Activated CD8-positive, alpha-beta T cell treated with anti-CD3 and anti-CD28 coated beads, Interleukin-2, amount 10 ng/mL, durations not matched to agents 7 days and 5 days (primary cell): ENCODE data around the gene LRIG3. TPM values are rescaled to one million over a fixed set of nuclear protein-coding genes. Genes with fewer than 3 reads are reported as not detected.
"Not testable (repeated sequence)": the region's sequence is repeated elsewhere in the genome, so short reads cannot be mapped to it uniquely, and the experiment has no call there.

Experiments
- ATAC-seq: fragments of 150-1000 bp; cut with Tn5 transposase; one replicate; pipeline ENCODE4 v1.10.0; 2021; ENCODE audit warnings: moderate library complexity
- CTCF ChIA-PET: fragments of 350-600 bp; sonication (Branson Sonifier 250); formaldehyde crosslinking; loops from one replicate; lab custom pipeline; 2021; ENCODE audit warnings: antibody characterized with exemption; lab: Charles Lee
- POLR2A ChIA-PET: fragments of 350-600 bp; sonication (Branson Sonifier 250); formaldehyde crosslinking; loops from one replicate; lab custom pipeline; 2021; ENCODE audit warnings: antibody characterized with exemption; lab: Charles Lee
- DNase-seq: peaks from one replicate; pipeline ENCODE4 v3.0.0-alpha.2; 2020
- H3K27ac Mint-ChIP-seq: one replicate; pipeline ENCODE4 v1.8.0; 2021; ENCODE audit warnings: mild to moderate bottlenecking, mixed read lengths
- H3K27me3 Mint-ChIP-seq: one replicate; pipeline ENCODE4 v1.8.0; 2021; ENCODE audit warnings: low read depth, mixed read lengths
- H3K36me3 Mint-ChIP-seq: one replicate; pipeline ENCODE4 v1.8.0; 2021; ENCODE audit warnings: low read depth, mixed read lengths
- H3K4me1 Mint-ChIP-seq: one replicate; pipeline ENCODE4 v1.8.0; 2021; ENCODE audit warnings: low read depth, mixed read lengths
- H3K4me3 Mint-ChIP-seq: one replicate; pipeline ENCODE4 v1.8.0; 2021; ENCODE audit warnings: mild to moderate bottlenecking, mixed read lengths
- H3K9me3 Mint-ChIP-seq: one replicate; pipeline ENCODE4 v1.8.0; 2022; ENCODE audit warnings: mixed read lengths; ENCODE audit not compliant: insufficient read depth
- total RNA-seq, 2 experiments: library from RNA; stranded (reverse); gene quantifications; one replicate each; pipeline ENCODE4 v1.2.3, GENCODE V29; 2021

LRIG3 gene
- total RNA-seq, 2 experiments from 2014 or later, result not detected

- H3K4me3 Mint-ChIP-seq, result no peak overlapping the region
- no peaks in the 10 kb centered on the region for H3K4me1 Mint-ChIP-seq
- CTCF ChIA-PET, result no interaction called here
- ATAC-seq (no peak), DNase-seq (no peak)
- H3K36me3 Mint-ChIP-seq, result no peaks in the 10 kb centered on the region
- H3K27me3 Mint-ChIP-seq, result no peaks in the 10 kb centered on the region
- H3K27ac Mint-ChIP-seq, result no peak overlapping the region
- POLR2A ChIA-PET, result no interaction called here
- H3K9me3 Mint-ChIP-seq, result peaks cover 5% of the 10 kb centered on the region
These were observed 30.4 kb upstream of the LRIG3 start for GRCh38 chr12:58950739-58951100.

GRCh38 chr12:58949954-58950738 lies 29.8 kb upstream of the LRIG3 start:
- H3K4me3 Mint-ChIP-seq, H3K36me3 Mint-ChIP-seq, ATAC-seq, H3K27me3 Mint-ChIP-seq, H3K27ac Mint-ChIP-seq, H3K9me3 Mint-ChIP-seq, DNase-seq, H3K4me1 Mint-ChIP-seq, POLR2A ChIA-PET, CTCF ChIA-PET: not testable (repeated sequence)

- H3K27ac Mint-ChIP-seq, result no peak overlapping the region
- ChIA-PET POLR2A (no interaction called here), CTCF (no interaction called here)
- H3K4me1 Mint-ChIP-seq, result no peaks in the 10 kb centered on the region
- no peaks in the 10 kb centered on the region for H3K36me3 Mint-ChIP-seq
- DNase-seq (no peak), ATAC-seq (no peak)
- H3K27me3 Mint-ChIP-seq, result no peaks in the 10 kb centered on the region
- H3K4me3 Mint-ChIP-seq, result no peak overlapping the region
- no peaks in the 10 kb centered on the region for H3K9me3 Mint-ChIP-seq
These were observed 22.8 kb upstream of the LRIG3 start for GRCh38 chr12:58943079-58943478.

- no peaks in the 10 kb centered on the region for H3K36me3 Mint-ChIP-seq
- no peaks in the 10 kb centered on the region for H3K4me1 Mint-ChIP-seq
- H3K4me3 Mint-ChIP-seq, result no peak overlapping the region
- ATAC-seq (no peak), DNase-seq (no peak)
- POLR2A ChIA-PET, result no interaction called here
- no peaks in the 10 kb centered on the region for H3K9me3 Mint-ChIP-seq
- H3K27ac Mint-ChIP-seq, result no peak overlapping the region
- no peaks in the 10 kb centered on the region for H3K27me3 Mint-ChIP-seq
- CTCF ChIA-PET, result no interaction called here
These were observed 22.0 kb upstream of the LRIG3 start for GRCh38 chr12:58942345-58942744.

GRCh38 chr12:58939399-58940100 lies 19.2 kb upstream of the LRIG3 start:
- no peaks in the 10 kb centered on the region for H3K36me3 Mint-ChIP-seq

GRCh38 chr12:58938440-58938839 lies 18.1 kb upstream of the LRIG3 start:
- ChIA-PET POLR2A (no interaction called here), CTCF (no interaction called here)
- H3K36me3 Mint-ChIP-seq, result no peaks in the 10 kb centered on the region
- H3K9me3 Mint-ChIP-seq, result no peaks in the 10 kb centered on the region
- DNase-seq (no peak), ATAC-seq (no peak)
- H3K4me1 Mint-ChIP-seq, result no peaks in the 10 kb centered on the region
- no peak overlapping the region for H3K27ac Mint-ChIP-seq
- no peak overlapping the region for H3K4me3 Mint-ChIP-seq
- no peaks in the 10 kb centered on the region for H3K27me3 Mint-ChIP-seq

More at GRCh38 chr12:58939399-58940100, 19.2 kb upstream of the LRIG3 start:
- CTCF ChIA-PET, result no interaction called here
- Mint-ChIP-seq H3K9me3 (no peaks in the 10 kb centered on the region), H3K27me3 (no peaks in the 10 kb centered on the region), H3K4me3 (no peak overlapping the region), H3K4me1 (no peaks in the 10 kb centered on the region), H3K27ac (no peak overlapping the region)
- POLR2A ChIA-PET, result no interaction called here
- no peak for ATAC-seq
- DNase-seq, result no peak

- Mint-ChIP-seq H3K4me1 (no peaks in the 10 kb centered on the region), H3K27me3 (no peaks in the 10 kb centered on the region), H3K36me3 (no peaks in the 10 kb centered on the region), H3K9me3 (no peaks in the 10 kb centered on the region), H3K4me3 (no peak overlapping the region), H3K27ac (no peak overlapping the region)
- ATAC-seq, result no peak
- POLR2A ChIA-PET, result no interaction called here
- CTCF ChIA-PET, result no interaction called here
- no peak for DNase-seq
These were observed 14.2 kb upstream of the LRIG3 start for GRCh38 chr12:58934528-58934927.

- POLR2A ChIA-PET, result interaction anchor here (0.6 kb wide), 1 partner anchor 20 kb away, joined by 3 read pairs; no protein-coding TSS in a partner anchor
These were observed 12.7 kb upstream of the LRIG3 start for GRCh38 chr12:58932806-58933681.

GRCh38 chr12:58931518-58931917 lies 11.2 kb upstream of the LRIG3 start:
- POLR2A ChIA-PET, result no interaction called here
- H3K36me3 Mint-ChIP-seq, result no peaks in the 10 kb centered on the region
- ATAC-seq, result no peak
- DNase-seq, result no peak
- H3K4me1 Mint-ChIP-seq, result no peaks in the 10 kb centered on the region
- no peaks in the 10 kb centered on the region for H3K27me3 Mint-ChIP-seq
- no peaks in the 10 kb centered on the region for H3K9me3 Mint-ChIP-seq
- CTCF ChIA-PET, result no interaction called here
- H3K4me3 Mint-ChIP-seq, result no peak overlapping the region
- no peak overlapping the region for H3K27ac Mint-ChIP-seq

More at GRCh38 chr12:58932806-58933681, 12.7 kb upstream of the LRIG3 start:
- CTCF ChIA-PET, result interaction anchor here (1.1 kb wide), 1 partner anchor 12 kb away, joined by 3 read pairs; the partner anchor contains the start of gene LRIG3
- H3K4me3 Mint-ChIP-seq, result no peak overlapping the region
- H3K27ac Mint-ChIP-seq, result no peak overlapping the region
- no peak for DNase-seq
- H3K9me3 Mint-ChIP-seq, result no peaks in the 10 kb centered on the region
- H3K27me3 Mint-ChIP-seq, result no peaks in the 10 kb centered on the region
- no peaks in the 10 kb centered on the region for H3K4me1 Mint-ChIP-seq
- H3K36me3 Mint-ChIP-seq, result no peaks in the 10 kb centered on the region
- no peak for ATAC-seq

GRCh38 chr12:58930770-58931324 lies 10.5 kb upstream of the LRIG3 start:
- DNase-seq (no peak), ATAC-seq (no peak)
- Mint-ChIP-seq H3K9me3 (no peaks in the 10 kb centered on the region), H3K4me3 (no peak overlapping the region), H3K4me1 (no peaks in the 10 kb centered on the region), H3K27me3 (no peaks in the 10 kb centered on the region), H3K27ac (no peak overlapping the region), H3K36me3 (no peaks in the 10 kb centered on the region)
- CTCF ChIA-PET, result no interaction called here
- POLR2A ChIA-PET, result no interaction called here

- DNase-seq (no peak), ATAC-seq (no peak)
- Mint-ChIP-seq H3K4me3 (no peak overlapping the region), H3K27ac (no peak overlapping the region), H3K9me3 (no peaks in the 10 kb centered on the region), H3K36me3 (no peaks in the 10 kb centered on the region), H3K4me1 (no peaks in the 10 kb centered on the region), H3K27me3 (no peaks in the 10 kb centered on the region)
- CTCF ChIA-PET, result no interaction called here
- POLR2A ChIA-PET, result no interaction called here
These were observed 6.8 kb upstream of the LRIG3 start for GRCh38 chr12:58927120-58927519.
